Measurements from ENCODE around the gene CUBN. TPM values are rescaled to one million over a fixed set of nuclear protein-coding genes. Genes with fewer than 3 reads are reported as not detected.

The CUBN gene
- total and polyA plus RNA-seq, 3 experiments from 2014 or later: 0.73 to 0.92 (median 0.83) TPM

DNA sequence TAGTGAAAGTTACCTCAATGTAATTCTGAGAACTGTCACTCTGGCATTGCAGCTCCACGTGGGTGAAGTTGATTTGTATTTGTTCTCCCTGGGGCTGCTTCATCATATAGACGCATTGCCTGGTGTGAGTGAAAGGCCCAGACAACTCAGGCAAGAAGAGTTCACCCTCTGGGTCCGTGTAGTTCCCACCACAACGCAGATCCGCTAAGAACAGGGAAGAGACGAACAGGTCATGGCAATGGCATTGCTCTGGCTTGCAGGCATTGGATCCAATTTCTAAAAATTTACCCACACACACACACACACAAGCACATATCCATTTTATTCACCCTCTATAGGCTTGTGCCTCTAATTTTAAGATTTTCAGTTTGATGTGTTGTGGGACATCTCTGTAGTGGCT, 45.4 kb downstream of the CUBN start:
- ChIA-PET POLR2A (no interaction called here), CTCF (no interaction called here)
- peaks cover 21 to 46% (median 33%) of the 10 kb centered on the region in 3 donors for H3K36me3 Mint-ChIP-seq
- Histone ChIP-seq H3K36me3 (ENCODE audit: insufficient read depth, low read length) (no peaks in the 10 kb centered on the region), H3K27me3 (ENCODE audit: insufficient read depth, low read length, poor library complexity, severe bottlenecking) (no peaks in the 10 kb centered on the region), H3K4me1 (ENCODE audit: insufficient read depth, low read length) (no peaks in the 10 kb centered on the region), H3K9me3 (ENCODE audit: low read length) (no peaks in the 10 kb centered on the region), H3K4me3 (ENCODE audit: low read length) (no peak overlapping the region), H3K27ac (ENCODE audit: low read depth, low read length) (no peak overlapping the region)
- H3K4me1 Mint-ChIP-seq: no peaks in the 10 kb centered on the region
- peak overlapping the region in 2 of 8 donors; percentile 35 to 61 for H3K27ac Mint-ChIP-seq
- DNase-seq: no peak
- no peaks in the 10 kb centered on the region for H3K9me3 Mint-ChIP-seq
- H3K4me3 Mint-ChIP-seq: no peak overlapping the region
- peaks cover 0 to 4% of the 10 kb centered on the region in 2 donors for H3K27me3 Mint-ChIP-seq

DNA sequence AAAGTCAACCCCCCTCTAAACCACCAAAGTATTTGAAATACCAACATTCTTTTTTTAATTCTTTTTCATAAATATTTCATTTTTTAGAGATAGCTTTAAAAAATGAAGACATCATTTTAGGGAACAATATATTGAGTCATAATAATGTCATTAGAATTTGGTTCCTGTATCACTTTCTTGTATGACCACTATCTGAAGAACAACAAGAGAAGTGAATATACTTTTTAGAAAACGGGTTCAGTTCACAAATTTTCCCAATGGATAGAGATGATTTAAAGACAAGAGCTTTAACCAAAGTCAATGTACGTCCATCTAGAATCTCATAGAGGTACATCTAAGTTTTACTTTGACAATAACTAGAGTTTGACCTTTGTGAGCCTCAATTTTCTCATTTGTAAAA, 48.2 kb downstream of the CUBN start:
- H3K4me1 Mint-ChIP-seq: no peaks in the 10 kb centered on the region
- Histone ChIP-seq H3K27ac (ENCODE audit: low read depth, low read length) (no peak overlapping the region), H3K27me3 (ENCODE audit: insufficient read depth, low read length, poor library complexity, severe bottlenecking) (no peaks in the 10 kb centered on the region), H3K4me1 (ENCODE audit: insufficient read depth, low read length) (no peaks in the 10 kb centered on the region), H3K4me3 (ENCODE audit: low read length) (no peak overlapping the region), H3K36me3 (ENCODE audit: insufficient read depth, low read length) (no peaks in the 10 kb centered on the region), H3K9me3 (ENCODE audit: low read length) (no peaks in the 10 kb centered on the region)
- no peaks in the 10 kb centered on the region for H3K9me3 Mint-ChIP-seq
- H3K4me3 Mint-ChIP-seq: no peak overlapping the region
- ChIA-PET POLR2A (no interaction called here), CTCF (no interaction called here)
- H3K27me3 Mint-ChIP-seq: peaks cover 0 to 4% of the 10 kb centered on the region in 2 donors
- H3K27ac Mint-ChIP-seq: no peak overlapping the region
- DNase-seq: no peak
- H3K36me3 Mint-ChIP-seq: peaks cover 21 to 43% (median 26%) of the 10 kb centered on the region in 3 donors

DNA sequence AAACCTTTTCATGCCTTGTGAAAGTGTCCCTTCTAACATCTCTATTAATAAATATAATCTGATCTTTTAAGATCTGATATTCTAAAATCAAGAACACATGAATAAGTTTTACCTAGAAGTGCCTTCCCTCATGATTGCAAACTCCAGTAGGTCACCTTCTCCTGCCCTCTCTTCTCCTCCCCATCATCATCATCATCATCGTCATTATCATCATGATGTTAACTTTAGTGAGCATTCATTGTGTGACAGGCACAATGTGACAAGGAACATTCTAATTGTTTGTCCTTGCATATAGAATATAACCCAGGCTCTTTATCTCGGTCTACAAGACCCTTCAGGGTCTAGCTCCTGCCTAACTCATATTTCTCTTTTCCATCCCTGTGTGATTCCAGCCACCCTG, 51.7 kb downstream of the CUBN start:
- peaks cover 0 to 4% of the 10 kb centered on the region in 2 donors for H3K27me3 Mint-ChIP-seq
- ChIA-PET POLR2A (no interaction called here), CTCF (no interaction called here)
- Histone ChIP-seq H3K27ac (ENCODE audit: low read depth, low read length) (no peak overlapping the region), H3K36me3 (ENCODE audit: insufficient read depth, low read length) (no peaks in the 10 kb centered on the region), H3K4me1 (ENCODE audit: insufficient read depth, low read length) (no peaks in the 10 kb centered on the region), H3K9me3 (ENCODE audit: low read length) (no peaks in the 10 kb centered on the region), H3K27me3 (ENCODE audit: insufficient read depth, low read length, poor library complexity, severe bottlenecking) (no peaks in the 10 kb centered on the region), H3K4me3 (ENCODE audit: low read length) (no peak overlapping the region)
- no peaks in the 10 kb centered on the region for H3K9me3 Mint-ChIP-seq
- peaks cover 5 to 19% (median 10%) of the 10 kb centered on the region in 3 donors for H3K36me3 Mint-ChIP-seq
- no peak overlapping the region for H3K4me3 Mint-ChIP-seq
- DNase-seq: no peak
- H3K4me1 Mint-ChIP-seq: no peaks in the 10 kb centered on the region
- H3K27ac Mint-ChIP-seq: peak overlapping the region in 1 of 8 donors; percentile 19

DNA sequence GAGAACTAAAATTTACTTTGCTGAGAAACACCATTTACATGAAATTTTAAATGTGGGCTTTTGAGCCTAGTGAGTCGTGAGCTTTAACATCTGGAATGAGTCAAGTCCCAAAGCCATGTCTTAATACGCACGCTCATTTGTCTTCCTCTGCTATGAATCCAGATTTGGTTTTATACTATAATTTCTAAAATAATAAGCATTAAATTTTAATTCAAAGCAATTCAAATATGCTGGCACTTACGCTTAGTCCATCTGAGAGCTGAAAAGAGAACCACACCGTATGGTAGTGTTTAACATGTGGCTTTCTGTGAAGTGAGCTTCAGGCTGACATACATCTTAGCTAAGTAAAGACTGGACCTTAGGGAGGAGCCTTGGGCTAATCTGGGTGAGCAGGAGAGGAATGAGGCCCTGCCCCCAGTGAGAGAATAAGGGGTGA, 52.2 kb downstream of the CUBN start:
- no peak for DNase-seq
- Mint-ChIP-seq H3K4me3 (no peak overlapping the region), H3K27ac (no peak overlapping the region), H3K27me3 (peaks cover 0 to 4% of the 10 kb centered on the region in 2 donors), H3K36me3 (peaks cover 5 to 15% (median 10%) of the 10 kb centered on the region in 3 donors), H3K4me1 (no peaks in the 10 kb centered on the region), H3K9me3 (no peaks in the 10 kb centered on the region)
- Histone ChIP-seq H3K27me3 (ENCODE audit: insufficient read depth, low read length, poor library complexity, severe bottlenecking) (no peaks in the 10 kb centered on the region), H3K4me1 (ENCODE audit: insufficient read depth, low read length) (no peaks in the 10 kb centered on the region), H3K9me3 (ENCODE audit: low read length) (no peaks in the 10 kb centered on the region), H3K4me3 (ENCODE audit: low read length) (no peak overlapping the region), H3K36me3 (ENCODE audit: insufficient read depth, low read length) (no peaks in the 10 kb centered on the region), H3K27ac (ENCODE audit: low read depth, low read length) (no peak overlapping the region)
- POLR2A ChIA-PET: no interaction called here
- CTCF ChIA-PET: no interaction called here

DNA sequence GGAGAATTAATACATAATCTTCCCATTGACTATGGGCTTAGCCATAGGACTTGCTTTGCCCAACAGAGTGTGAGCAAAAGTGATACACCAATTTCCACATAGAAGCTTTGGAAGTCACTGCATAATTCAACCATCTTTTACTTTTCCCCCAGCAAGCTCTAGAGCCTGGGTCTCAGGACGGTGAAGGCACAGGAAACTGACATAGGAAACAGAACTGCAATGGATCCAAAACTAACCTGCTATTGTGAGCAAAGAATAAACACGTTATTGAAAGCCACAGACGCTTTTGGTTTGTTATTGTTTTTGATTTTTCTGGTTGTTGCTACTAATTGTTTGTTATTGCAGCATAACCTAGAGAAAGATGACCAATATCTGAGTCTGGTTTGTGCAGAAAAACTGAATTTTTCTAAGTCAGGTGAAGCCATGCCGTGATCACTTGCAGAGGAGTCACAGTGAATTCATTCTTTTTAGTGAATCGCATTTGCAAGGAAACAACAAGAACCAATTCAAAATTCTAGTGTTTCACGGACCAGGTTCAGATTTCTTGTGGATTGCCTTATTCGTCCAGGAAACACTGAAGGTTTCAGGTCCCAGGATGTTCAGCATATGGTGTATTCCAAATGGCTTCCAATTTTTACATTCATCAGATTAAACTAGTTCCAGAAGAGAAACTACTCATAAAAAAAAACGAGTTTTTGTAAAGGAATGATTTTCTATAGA, 52.8 kb downstream of the CUBN start:
- no peaks in the 10 kb centered on the region for H3K9me3 Mint-ChIP-seq
- no peaks in the 10 kb centered on the region for H3K27me3 ChIP-seq (ENCODE audit: insufficient read depth, low read length, poor library complexity, severe bottlenecking)
- H3K4me1 Mint-ChIP-seq: no peaks in the 10 kb centered on the region
- peaks cover 0 to 4% of the 10 kb centered on the region in 2 donors for H3K27me3 Mint-ChIP-seq
- H3K4me3 Mint-ChIP-seq: no peak overlapping the region
- no peak overlapping the region for H3K4me3 ChIP-seq (ENCODE audit: low read length)
- H3K36me3 Mint-ChIP-seq: peaks cover 5 to 12% (median 10%) of the 10 kb centered on the region in 3 donors
- H3K9me3 ChIP-seq (ENCODE audit: low read length): no peaks in the 10 kb centered on the region
- no peaks in the 10 kb centered on the region for H3K4me1 ChIP-seq (ENCODE audit: insufficient read depth, low read length)
- ChIA-PET CTCF (no interaction called here), POLR2A (no interaction called here)
- no peaks in the 10 kb centered on the region for H3K36me3 ChIP-seq (ENCODE audit: insufficient read depth, low read length)
- DNase-seq: no peak
- no peak overlapping the region for H3K27ac Mint-ChIP-seq
- H3K27ac ChIP-seq (ENCODE audit: low read depth, low read length): no peak overlapping the region

DNA sequence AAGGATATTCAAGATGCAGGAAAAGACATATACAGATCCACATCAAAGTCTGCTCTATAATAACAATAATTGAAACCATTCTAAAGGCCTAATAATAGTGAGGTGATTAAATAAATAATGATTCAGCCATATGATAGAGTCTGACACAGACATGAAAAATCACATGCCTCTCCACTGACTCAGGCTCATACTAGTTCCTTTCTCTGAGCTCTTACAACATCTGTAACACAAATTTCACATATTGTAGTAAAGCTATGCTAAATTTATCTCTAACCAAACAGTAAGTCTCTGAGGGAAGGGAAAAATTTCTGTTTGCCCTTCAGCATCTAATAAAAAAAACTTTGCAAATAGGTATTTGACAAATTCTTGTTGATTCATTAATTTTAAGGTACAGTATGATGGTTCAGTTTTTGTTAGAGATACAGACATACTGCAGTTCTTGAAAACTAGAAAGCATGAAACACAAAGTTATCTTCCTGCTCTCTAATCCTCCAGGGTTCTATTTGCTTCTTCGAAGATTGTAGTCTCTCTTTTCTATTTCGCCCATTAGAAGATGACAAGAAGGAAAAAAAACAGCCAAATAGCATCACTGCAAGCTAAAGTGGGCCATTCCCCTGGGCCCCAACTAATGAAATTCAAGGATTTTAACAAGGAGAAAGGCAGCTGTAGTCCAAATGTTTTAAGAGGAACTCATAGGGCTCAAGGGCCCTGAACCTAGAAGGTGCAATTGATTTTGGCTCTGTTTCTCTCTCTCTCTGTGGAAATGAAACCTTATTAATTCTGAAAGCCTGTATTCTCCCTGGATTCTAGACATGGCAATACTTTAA, 53.9 kb downstream of the CUBN start:
- DNase-seq: no peak
- POLR2A ChIA-PET: no interaction called here
- peaks cover 0 to 4% of the 10 kb centered on the region in 2 donors for H3K27me3 Mint-ChIP-seq
- Histone ChIP-seq H3K4me1 (ENCODE audit: insufficient read depth, low read length) (no peaks in the 10 kb centered on the region), H3K9me3 (ENCODE audit: low read length) (no peaks in the 10 kb centered on the region), H3K27me3 (ENCODE audit: insufficient read depth, low read length, poor library complexity, severe bottlenecking) (no peaks in the 10 kb centered on the region), H3K4me3 (ENCODE audit: low read length) (no peak overlapping the region), H3K27ac (ENCODE audit: low read depth, low read length) (no peak overlapping the region), H3K36me3 (ENCODE audit: insufficient read depth, low read length) (no peaks in the 10 kb centered on the region)
- peak overlapping the region in 1 of 8 donors; percentile 5 for H3K27ac Mint-ChIP-seq
- no peaks in the 10 kb centered on the region for H3K4me1 Mint-ChIP-seq
- H3K36me3 Mint-ChIP-seq: peaks cover 7 to 16% (median 10%) of the 10 kb centered on the region in 3 donors
- no peak overlapping the region for H3K4me3 Mint-ChIP-seq
- no peaks in the 10 kb centered on the region for H3K9me3 Mint-ChIP-seq
- CTCF ChIA-PET: no interaction called here

DNA sequence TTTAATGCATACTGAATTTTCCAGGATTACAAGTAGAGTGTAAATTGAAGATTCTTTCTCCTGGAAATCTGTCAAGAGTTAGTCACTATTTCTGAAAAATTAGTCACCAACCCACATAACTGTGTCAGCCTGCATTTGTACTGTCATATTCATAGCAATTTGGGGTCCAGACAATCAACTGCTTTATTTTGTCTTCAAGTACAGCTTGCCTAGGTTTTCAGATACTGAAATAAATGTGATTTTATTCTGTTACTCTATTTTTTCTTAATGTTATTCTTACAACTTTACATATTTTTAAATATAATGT, 55.1 kb downstream of the CUBN start:
- ChIA-PET CTCF (no interaction called here), POLR2A (no interaction called here)
- Mint-ChIP-seq H3K4me1 (no peaks in the 10 kb centered on the region), H3K36me3 (peaks cover 5 to 15% (median 6%) of the 10 kb centered on the region in 3 donors), H3K27ac (no peak overlapping the region), H3K4me3 (no peak overlapping the region), H3K9me3 (no peaks in the 10 kb centered on the region), H3K27me3 (peaks cover 0 to 1% of the 10 kb centered on the region in 2 donors)
- H3K36me3 ChIP-seq (ENCODE audit: insufficient read depth, low read length): no peaks in the 10 kb centered on the region
- H3K4me1 ChIP-seq (ENCODE audit: insufficient read depth, low read length): no peaks in the 10 kb centered on the region
- H3K4me3 ChIP-seq (ENCODE audit: low read length): no peak overlapping the region
- no peak overlapping the region for H3K27ac ChIP-seq (ENCODE audit: low read depth, low read length)
- DNase-seq: no peak
- no peaks in the 10 kb centered on the region for H3K9me3 ChIP-seq (ENCODE audit: low read length)
- no peaks in the 10 kb centered on the region for H3K27me3 ChIP-seq (ENCODE audit: insufficient read depth, low read length, poor library complexity, severe bottlenecking)

DNA sequence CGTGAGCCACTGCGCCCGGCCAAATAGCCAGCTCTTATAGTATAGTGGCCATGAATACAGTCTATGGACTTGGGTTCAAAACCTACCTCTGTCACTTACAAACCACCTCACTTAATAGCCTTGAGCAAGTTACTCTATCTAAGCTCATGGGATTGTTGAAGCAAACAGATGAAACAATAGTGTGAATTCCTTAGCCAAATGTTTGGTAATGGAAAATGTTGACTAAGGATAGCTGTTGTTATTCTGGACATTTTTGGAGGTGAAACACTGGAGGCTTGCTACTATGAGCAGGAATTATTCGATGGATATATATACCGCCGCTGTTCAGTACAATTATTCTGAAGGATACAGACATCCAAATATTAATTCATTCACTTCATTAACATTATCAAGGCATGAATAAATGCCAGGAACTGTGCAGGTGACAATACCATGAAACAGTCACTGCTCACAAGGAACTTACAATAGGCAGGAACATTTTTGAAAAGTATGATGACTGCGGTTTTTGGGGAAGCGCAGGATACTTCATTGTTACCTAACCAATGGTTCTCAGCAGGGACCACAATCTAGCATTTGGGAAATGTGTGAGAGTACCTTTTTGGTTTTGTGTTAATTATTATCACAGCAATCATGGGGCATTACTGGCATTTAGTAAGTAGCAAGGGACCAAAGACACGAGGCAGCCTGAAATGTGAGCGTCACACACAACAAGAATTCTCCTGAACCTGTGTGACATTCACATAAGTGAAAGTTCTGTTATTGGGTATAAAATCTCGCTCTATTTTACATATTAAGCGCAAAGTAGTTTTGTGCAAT, 55.7 kb downstream of the CUBN start:
- POLR2A ChIA-PET: no interaction called here
- H3K4me3 ChIP-seq (ENCODE audit: low read length): no peak overlapping the region
- H3K27me3 ChIP-seq (ENCODE audit: insufficient read depth, low read length, poor library complexity, severe bottlenecking): no peaks in the 10 kb centered on the region
- no peak overlapping the region for H3K4me3 Mint-ChIP-seq
- no peaks in the 10 kb centered on the region for H3K4me1 ChIP-seq (ENCODE audit: insufficient read depth, low read length)
- no peaks in the 10 kb centered on the region for H3K27me3 Mint-ChIP-seq
- H3K9me3 Mint-ChIP-seq: no peaks in the 10 kb centered on the region
- no peak overlapping the region for H3K27ac ChIP-seq (ENCODE audit: low read depth, low read length)
- H3K4me1 Mint-ChIP-seq: no peaks in the 10 kb centered on the region
- CTCF ChIA-PET: interaction anchor here (0.7 kb wide), 1 partner anchor 348 kb away, joined by 3 read pairs; no protein-coding TSS in a partner anchor
- H3K27ac Mint-ChIP-seq: no peak overlapping the region
- no peak for DNase-seq
- peaks cover 5 to 17% (median 8%) of the 10 kb centered on the region in 3 donors for H3K36me3 Mint-ChIP-seq
- no peaks in the 10 kb centered on the region for H3K9me3 ChIP-seq (ENCODE audit: low read length)
- H3K36me3 ChIP-seq (ENCODE audit: insufficient read depth, low read length): no peaks in the 10 kb centered on the region
